ENCODE data around the gene LRRFIP2. TPM values are rescaled to one million over a fixed set of nuclear protein-coding genes. Genes with fewer than 3 reads are reported as not detected.

Gene LRRFIP2
- total and polyA plus RNA-seq, 2 donors (not counting 1 experiment from before 2014, with no cell fraction given), result 8.6 to 49.2 TPM

GRCh38 chr3:37221407-37221806 lies 47.0 kb upstream of the LRRFIP2 start:
- Histone ChIP-seq H3K9ac (ENCODE audit: low read length) (no peak overlapping the region), H3K27ac (ENCODE audit: low read length in 2 of 2) (no peak overlapping the region), H3K27me3 (replicated peaks in 1 of 4; ENCODE audit: control extremely low read depth in 1 of 4, control insufficient read depth in 3 of 4, insufficient read depth in 4 of 4, low read length in 3 of 4) (no peaks in the 10 kb centered on the region), H3K4me1 (ENCODE audit: control insufficient read depth in 2 of 2, insufficient read depth in 2 of 2, low read length in 2 of 2) (no peaks in the 10 kb centered on the region), H2AFZ (ENCODE audit: insufficient read depth, low read depth, low read length, poor library complexity, severe bottlenecking) (no peak overlapping the region), H3K4me2 (replicated peaks; ENCODE audit: low read depth, low read length, poor library complexity, severe bottlenecking) (no peak overlapping the region), H3K4me3 (ENCODE audit: control extremely low read depth in 1 of 5, extremely low read depth in 1 of 5, insufficient read depth in 1 of 5, low read depth in 2 of 5, low read length in 4 of 5) (no peak overlapping the region), H3K36me3 (replicated peaks in 1 of 2; ENCODE audit: control extremely low read depth in 1 of 2, control insufficient read depth in 1 of 2, extremely low read depth in 1 of 2, insufficient read depth in 2 of 2, low read length in 1 of 2) (no peaks in the 10 kb centered on the region), H3K9me3 (ENCODE audit: control extremely low read depth in 1 of 3, control insufficient read depth in 2 of 3, insufficient read depth in 1 of 3, low read length in 2 of 3) (peaks cover 0 to 6% (median 0%) of the 10 kb centered on the region in 3 donors), H3K79me2 (ENCODE audit: control insufficient read depth, insufficient read depth, low read length) (no peaks in the 10 kb centered on the region), H4K20me1 (ENCODE audit: control insufficient read depth, insufficient read depth, low read length, poor library complexity, severe bottlenecking) (no peaks in the 10 kb centered on the region)
- Mint-ChIP-seq H3K27ac (no peak overlapping the region), H3K9me3 (ENCODE audit: insufficient read depth) (no peaks in the 10 kb centered on the region), H3K4me3 (no peak overlapping the region), H3K27me3 (peaks cover 7% of the 10 kb centered on the region), H3K4me1 (no peaks in the 10 kb centered on the region)
- TF ChIP-seq CTCF (IDR thresholded peaks at IDR 0.05) (no peak), EZH2 (IDR thresholded peaks at IDR 0.05; ENCODE audit: borderline replicate concordance, insufficient read depth, low read depth, low read length, poor library complexity, severe bottlenecking) (no peak)
- DNase-seq (no peak), ATAC-seq (ENCODE audit: low read depth) (no peak)
- intact Hi-C loops (cut with micrococcal nuclease), result no loop called here
- POLR2A ChIA-PET, result no interaction called here
- WGBS (ENCODE audit: insufficient coverage), result no CpG with 5 or more reads among the region's 1 CpG
- CTCF ChIA-PET, result interaction anchor here (1.1 kb wide), 1 partner anchor 8 kb away, joined by 5 read pairs; no protein-coding TSS in a partner anchor

- Mint-ChIP-seq H3K4me3 (no peak overlapping the region), H3K27me3 (peaks cover 7% of the 10 kb centered on the region), H3K27ac (no peak overlapping the region), H3K9me3 (ENCODE audit: insufficient read depth) (no peaks in the 10 kb centered on the region), H3K4me1 (no peaks in the 10 kb centered on the region)
- H3K27me3 ChIP-seq (replicated peaks in 1 of 4; ENCODE audit: control extremely low read depth in 1 of 4, control insufficient read depth in 3 of 4, insufficient read depth in 4 of 4, low read length in 3 of 4), result no peaks in the 10 kb centered on the region
- DNase-seq, result no peak
- WGBS (ENCODE audit: insufficient coverage), result no CpG with 5 or more reads among the region's 1 CpG
- H3K4me3 ChIP-seq (ENCODE audit: control extremely low read depth in 1 of 5, extremely low read depth in 1 of 5, insufficient read depth in 1 of 5, low read depth in 2 of 5, low read length in 4 of 5), result no peak overlapping the region
- H3K36me3 ChIP-seq (replicated peaks in 1 of 2; ENCODE audit: control extremely low read depth in 1 of 2, control insufficient read depth in 1 of 2, extremely low read depth in 1 of 2, insufficient read depth in 2 of 2, low read length in 1 of 2), result no peaks in the 10 kb centered on the region
- H3K4me2 ChIP-seq (replicated peaks; ENCODE audit: low read depth, low read length, poor library complexity, severe bottlenecking), result no peak overlapping the region
- H4K20me1 ChIP-seq (ENCODE audit: control insufficient read depth, insufficient read depth, low read length, poor library complexity, severe bottlenecking), result no peaks in the 10 kb centered on the region
- no peak overlapping the region for H2AFZ ChIP-seq (ENCODE audit: insufficient read depth, low read depth, low read length, poor library complexity, severe bottlenecking)
- no peak for TF ChIP-seq EZH2 (IDR thresholded peaks at IDR 0.05; ENCODE audit: borderline replicate concordance, insufficient read depth, low read depth, low read length, poor library complexity, severe bottlenecking)
- no peak for TF ChIP-seq CTCF (IDR thresholded peaks at IDR 0.05)
- ChIA-PET CTCF (interaction anchor here (1.8 kb wide), 1 partner anchor 195 kb away, joined by 5 read pairs; no protein-coding TSS in a partner anchor), POLR2A (no interaction called here)
- H3K4me1 ChIP-seq (ENCODE audit: control insufficient read depth in 2 of 2, insufficient read depth in 2 of 2, low read length in 2 of 2), result no peaks in the 10 kb centered on the region
- H3K9me3 ChIP-seq (ENCODE audit: control extremely low read depth in 1 of 3, control insufficient read depth in 2 of 3, insufficient read depth in 1 of 3, low read length in 2 of 3), result peaks cover 0 to 6% (median 0%) of the 10 kb centered on the region in 3 donors
- no peak overlapping the region for H3K27ac ChIP-seq (ENCODE audit: low read length in 2 of 2)
- no peak overlapping the region for H3K9ac ChIP-seq (ENCODE audit: low read length)
- intact Hi-C loops (cut with micrococcal nuclease), result no loop called here
- no peaks in the 10 kb centered on the region for H3K79me2 ChIP-seq (ENCODE audit: control insufficient read depth, insufficient read depth, low read length)
- no peak for ATAC-seq (ENCODE audit: low read depth)
Measured at GRCh38 chr3:37219266-37219665, 44.9 kb upstream of the LRRFIP2 start.

Measured in B cell (primary cell).